Activated T-cell treated with anti-CD3 and anti-CD28 coated beads for 24 hours (primary cell): ENCODE data around the gene MIB2.
A peak's percentile ranks its signal among the peaks of the same experiment; 100 is the strongest.
"Not testable (repeated sequence)": the region's sequence is repeated elsewhere in the genome, so short reads cannot be mapped to it uniquely, and the experiment has no call there.

Source experiments
- DNase-seq: peaks from one replicate; pipeline ENCODE4 v3.0.0-alpha.2; 2020; ENCODE audit warnings: low read depth

The MIB2 gene

GRCh38 chr1:1658583-1659549, 43.6 kb downstream of the MIB2 start, which contains the start of gene CDK11B:
Gene CDK11B (minus strand): TSS chr1:1659004. CDS start chr1:1657485, 1,519 bp downstream.
- DNase-seq = peak; percentile 100

GRCh38 chr1:1662392-1662791, 47.1 kb downstream of the MIB2 start:
- not testable (repeated sequence) for DNase-seq

GRCh38 chr1:1662830-1663560, 47.7 kb downstream of the MIB2 start:
- not testable (repeated sequence) for DNase-seq

GRCh38 chr1:1664318-1664717, 49.0 kb downstream of the MIB2 start:
- DNase-seq = not testable (repeated sequence)

GRCh38 chr1:1664941-1665814, 49.9 kb downstream of the MIB2 start:
- no peak for DNase-seq

- no peak for DNase-seq
Observed at GRCh38 chr1:1665815-1666251, 50.5 kb downstream of the MIB2 start.

GRCh38 chr1:1666526-1666925, 51.2 kb downstream of the MIB2 start:
- DNase-seq = no peak

GRCh38 chr1:1669468-1670440, 54.5 kb downstream of the MIB2 start:
- no peak for DNase-seq

GRCh38 chr1:1670866-1671265, 55.6 kb downstream of the MIB2 start:
- DNase-seq = no peak

GRCh38 chr1:1671365-1672119, 56.2 kb downstream of the MIB2 start:
- DNase-seq = no peak

GRCh38 chr1:1672181-1672965, 57.1 kb downstream of the MIB2 start:
- no peak for DNase-seq

GRCh38 chr1:1674806-1675205, 59.5 kb downstream of the MIB2 start:
- DNase-seq = not testable (repeated sequence)

GRCh38 chr1:1675218-1675617, 59.9 kb downstream of the MIB2 start:
- not testable (repeated sequence) for DNase-seq

GRCh38 chr1:1676087-1676486, 60.8 kb downstream of the MIB2 start:
- DNase-seq = not testable (repeated sequence)

- DNase-seq = peak; percentile 34
Observed at GRCh38 chr1:1677718-1678580, 62.6 kb downstream of the MIB2 start.

- DNase-seq = peak; percentile 45
Observed at GRCh38 chr1:1678581-1679380, 63.5 kb downstream of the MIB2 start.
